Tibial nerve (tissue), 4 donors: ENCODE measurements around the gene IFIH1.

ENCODE experiments used
- CTCF ChIP-seq, 5 experiments: fragments of 200-600 bp in 3 of 5; fragments of 450-650 bp in 2 of 5; sonication (generic) in 3 of 5; IDR thresholded peaks; one replicate each; pipeline ENCODE4 v1.5.1; 2016 to 2019; ENCODE audit warnings: antibody characterized with exemption in 5 of 5, mild to moderate bottlenecking in 3 of 5, moderate library complexity in 2 of 5
- EP300 ChIP-seq, 2 donors: sonication (generic); formaldehyde crosslinking; IDR thresholded peaks; one replicate each; pipeline ENCODE4 v1.6.1; 2017; ENCODE audit warnings: antibody characterized with exemption in 2 of 2, mild to moderate bottlenecking in 1 of 2
- POLR2A ChIP-seq, 2 donors: fragments of 450-650 bp; IDR thresholded peaks; one replicate each; pipeline ENCODE4 v1.6.1; 2017; ENCODE audit warnings: antibody characterized with exemption in 2 of 2, mild to moderate bottlenecking in 2 of 2, moderate library complexity in 2 of 2

DNA sequence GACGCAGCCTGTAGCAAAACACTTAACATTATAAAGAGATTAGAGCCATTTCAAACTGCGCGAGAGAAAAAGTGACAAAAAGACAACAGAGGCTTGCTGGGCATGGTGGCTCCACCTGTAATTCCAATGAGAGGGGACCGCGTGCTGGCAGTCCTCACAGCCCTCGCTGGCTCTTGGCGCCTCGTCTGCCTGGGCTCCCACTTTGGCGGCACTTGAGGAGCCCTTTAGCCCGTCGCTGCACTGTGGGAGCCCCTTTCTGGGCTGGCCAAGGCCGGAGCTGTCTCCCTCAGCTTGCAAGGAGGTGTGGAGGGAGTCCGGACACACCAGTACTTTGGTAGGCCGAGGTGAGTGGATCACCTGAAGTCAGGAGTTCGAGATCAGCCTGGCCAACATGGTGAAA lies 9.3 kb upstream of the IFIH1 start:
- TF ChIP-seq CTCF (IDR thresholded peaks at IDR 0.05) (no peak), POLR2A (IDR thresholded peaks at IDR 0.05) (no peak), EP300 (IDR thresholded peaks at IDR 0.05) (no peak)
